ENCODE results near the gene TREM1. TPM values are rescaled to one million over a fixed set of nuclear protein-coding genes. Genes with fewer than 3 reads are reported as not detected.
A peak's percentile ranks its signal among the peaks of the same experiment; 100 is the strongest.

TREM1 gene
- not detected for total RNA-seq

GRCh38 chr6:41286544-41287346 is at the start of gene TREM1:
Gene TREM1, minus strand, starts transcription at chr6:41286682. Its CDS starts 27 bp downstream, at chr6:41286655.
- H3K27ac Mint-ChIP-seq: no peak within 1 kb of the TSS
- ATAC-seq (ENCODE audit: low read depth) (no peak), DNase-seq (no peak)
- POLR2A ChIA-PET: no interaction called here
- no peak within 1 kb of the TSS for H3K4me3 Mint-ChIP-seq
- peaks cover 1% of the 10 kb centered on the region for H3K9me3 Mint-ChIP-seq
- peaks cover 3% of the 10 kb centered on the region for H3K36me3 Mint-ChIP-seq
- peaks cover 16% of the 10 kb centered on the region for H3K27me3 Mint-ChIP-seq
- H3K4me1 Mint-ChIP-seq: peaks cover 3% of the 10 kb centered on the region

- H3K27ac Mint-ChIP-seq: peak overlapping the region; percentile 97
- no peak overlapping the region for H3K4me3 Mint-ChIP-seq
- ATAC-seq (ENCODE audit: low read depth) (no peak), DNase-seq (no peak)
- H3K27me3 Mint-ChIP-seq: no peaks in the 10 kb centered on the region
- no peaks in the 10 kb centered on the region for H3K9me3 Mint-ChIP-seq
- POLR2A ChIA-PET: interaction anchor here (1.3 to 5.5 kb wide), 3 partner anchors 9 to 16 kb away, joined by 3 to 91 read pairs (median 37); no protein-coding TSS in a partner anchor
- peaks cover 61% of the 10 kb centered on the region for H3K4me1 Mint-ChIP-seq
- H3K36me3 Mint-ChIP-seq: peaks cover 1% of the 10 kb centered on the region
Measured at GRCh38 chr6:41335943-41336342, 49.5 kb upstream of the TREM1 start.

- DNase-seq: no peak
- peak within 1 kb of the TSS; percentile 61 for H3K4me3 Mint-ChIP-seq
- POLR2A ChIA-PET: interaction anchor here (1.6 to 5.5 kb wide), 4 partner anchors 10 to 262 kb away, joined by 5 to 91 read pairs (median 24); partner anchors contain the start of genes NFYA and OARD1
Measured at GRCh38 chr6:41335296-41335695, 48.8 kb upstream of the TREM1 start, which contains the start of gene NCR2. Gene NCR2, plus strand, starts transcription at chr6:41335608. Its CDS starts 269 bp downstream, at chr6:41335877.

GRCh38 chr6:41334482-41335040 is 48.1 kb upstream of the TREM1 start:
- no peak for ATAC-seq (ENCODE audit: low read depth)
- DNase-seq: peak; percentile 43
- H3K27me3 Mint-ChIP-seq: no peaks in the 10 kb centered on the region
- no peaks in the 10 kb centered on the region for H3K36me3 Mint-ChIP-seq
- peaks cover 56% of the 10 kb centered on the region for H3K4me1 Mint-ChIP-seq
- H3K27ac Mint-ChIP-seq: peak overlapping the region; percentile 97
- H3K4me3 Mint-ChIP-seq: peak overlapping the region; percentile 61
- POLR2A ChIA-PET: interaction anchor here (0.6 to 5.5 kb wide), 13 partner anchors 8 to 399 kb away, joined by 3 to 91 read pairs (median 7); partner anchors contain the start of genes NFYA, OARD1 and TREML2
- H3K9me3 Mint-ChIP-seq: no peaks in the 10 kb centered on the region

More at GRCh38 chr6:41335296-41335695, 48.8 kb upstream of the TREM1 start, which contains the start of gene NCR2:
- peaks cover 56% of the 10 kb centered on the region for H3K4me1 Mint-ChIP-seq
- H3K27ac Mint-ChIP-seq: peak within 1 kb of the TSS; percentile 97
- H3K9me3 Mint-ChIP-seq: no peaks in the 10 kb centered on the region
- ATAC-seq (ENCODE audit: low read depth): no peak
- H3K27me3 Mint-ChIP-seq: no peaks in the 10 kb centered on the region
- no peaks in the 10 kb centered on the region for H3K36me3 Mint-ChIP-seq

GRCh38 chr6:41332842-41333736 is 46.6 kb upstream of the TREM1 start:
- peak overlapping the region; percentile 61 for H3K4me3 Mint-ChIP-seq
- no peaks in the 10 kb centered on the region for H3K36me3 Mint-ChIP-seq
- peaks cover 57% of the 10 kb centered on the region for H3K4me1 Mint-ChIP-seq
- peaks cover 7% of the 10 kb centered on the region for H3K27me3 Mint-ChIP-seq
- DNase-seq (no peak), ATAC-seq (ENCODE audit: low read depth) (peak; percentile 0)
- peak overlapping the region; percentile 97 for H3K27ac Mint-ChIP-seq
- POLR2A ChIA-PET: interaction anchor here (1.0 to 5.5 kb wide), 12 partner anchors 9 to 401 kb away, joined by 3 to 91 read pairs (median 8); partner anchors contain the start of genes NFYA, OARD1 and TREML2
- H3K9me3 Mint-ChIP-seq: no peaks in the 10 kb centered on the region

GRCh38 chr6:41332241-41332640 is 45.8 kb upstream of the TREM1 start:
- Mint-ChIP-seq H3K9me3 (no peaks in the 10 kb centered on the region), H3K4me1 (peaks cover 57% of the 10 kb centered on the region), H3K27ac (peak overlapping the region; percentile 97), H3K27me3 (peaks cover 14% of the 10 kb centered on the region), H3K36me3 (no peaks in the 10 kb centered on the region), H3K4me3 (no peak overlapping the region)
- ATAC-seq (ENCODE audit: low read depth): no peak
- DNase-seq: no peak
- POLR2A ChIA-PET: interaction anchor here (1.0 to 5.5 kb wide), 6 partner anchors 12 to 402 kb away, joined by 3 to 91 read pairs (median 10); partner anchors contain the start of gene TREML2

- Mint-ChIP-seq H3K36me3 (no peaks in the 10 kb centered on the region), H3K27ac (peak overlapping the region; percentile 97), H3K4me1 (peaks cover 54% of the 10 kb centered on the region), H3K4me3 (peak overlapping the region; percentile 21), H3K27me3 (peaks cover 20% of the 10 kb centered on the region), H3K9me3 (no peaks in the 10 kb centered on the region)
- ATAC-seq (ENCODE audit: low read depth) (no peak), DNase-seq (no peak)
- POLR2A ChIA-PET: interaction anchor here (2.0 to 5.5 kb wide), 3 partner anchors 11 to 402 kb away, joined by 5 to 37 read pairs (median 12); no protein-coding TSS in a partner anchor
Measured at GRCh38 chr6:41331401-41332150, 45.1 kb upstream of the TREM1 start.

- Mint-ChIP-seq H3K36me3 (no peaks in the 10 kb centered on the region), H3K4me1 (peaks cover 13% of the 10 kb centered on the region), H3K9me3 (no peaks in the 10 kb centered on the region), H3K4me3 (no peak overlapping the region), H3K27ac (no peak overlapping the region), H3K27me3 (peaks cover 38% of the 10 kb centered on the region)
- POLR2A ChIA-PET: no interaction called here
- DNase-seq: no peak
- no peak for ATAC-seq (ENCODE audit: low read depth)
Measured at GRCh38 chr6:41327177-41327576, 40.7 kb upstream of the TREM1 start.

GRCh38 chr6:41326092-41326491 is 39.6 kb upstream of the TREM1 start:
- Mint-ChIP-seq H3K9me3 (no peaks in the 10 kb centered on the region), H3K27ac (no peak overlapping the region), H3K4me3 (no peak overlapping the region), H3K27me3 (peaks cover 38% of the 10 kb centered on the region), H3K36me3 (no peaks in the 10 kb centered on the region), H3K4me1 (peaks cover 3% of the 10 kb centered on the region)
- POLR2A ChIA-PET: no interaction called here
- ATAC-seq (ENCODE audit: low read depth): no peak
- DNase-seq: no peak

GRCh38 chr6:41325446-41326066 is 39.1 kb upstream of the TREM1 start:
- Mint-ChIP-seq H3K27ac (no peak overlapping the region), H3K4me3 (no peak overlapping the region), H3K27me3 (peaks cover 38% of the 10 kb centered on the region), H3K9me3 (no peaks in the 10 kb centered on the region), H3K36me3 (no peaks in the 10 kb centered on the region), H3K4me1 (peaks cover 3% of the 10 kb centered on the region)
- POLR2A ChIA-PET: no interaction called here
- no peak for ATAC-seq (ENCODE audit: low read depth)
- no peak for DNase-seq

GRCh38 chr6:41321183-41321582 is 34.7 kb upstream of the TREM1 start:
- H3K36me3 Mint-ChIP-seq: no peaks in the 10 kb centered on the region
- H3K27ac Mint-ChIP-seq: no peak overlapping the region
- H3K4me3 Mint-ChIP-seq: no peak overlapping the region
- peaks cover 22% of the 10 kb centered on the region for H3K27me3 Mint-ChIP-seq
- POLR2A ChIA-PET: interaction anchor here (1.0 to 4.4 kb wide), 2 partner anchors 13 to 245 kb away, joined by 3 to 37 read pairs; partner anchors contain the start of gene NCR2
- ATAC-seq (ENCODE audit: low read depth): no peak
- H3K9me3 Mint-ChIP-seq: no peaks in the 10 kb centered on the region
- peaks cover 19% of the 10 kb centered on the region for H3K4me1 Mint-ChIP-seq
- no peak for DNase-seq
